A673 (cell line): ENCODE measurements around the gene MCAM.

Experiments
- EZH2 ChIP-seq: fragments of 200-600 bp; sonication (generic); IDR thresholded peaks from 2 replicates; pipeline ENCODE4 v1.6.1; 2017; ENCODE audit warnings: borderline replicate concordance, low read depth, mild to moderate bottlenecking, mixed read lengths, antibody characterized with exemption, low read length; ENCODE audit not compliant: poor library complexity, severe bottlenecking
- TF ChIP-seq, protein P1 (sequence below): fragments of 300-800, 200-600 bp; sonication (generic); conservative IDR thresholded peaks from 2 replicates; pipeline ENCODE4 v1.5.1; 2017; ENCODE audit warnings: low read depth, mild to moderate bottlenecking, antibody characterized with exemption, low read length, moderate library complexity, mixed read lengths

DNA sequence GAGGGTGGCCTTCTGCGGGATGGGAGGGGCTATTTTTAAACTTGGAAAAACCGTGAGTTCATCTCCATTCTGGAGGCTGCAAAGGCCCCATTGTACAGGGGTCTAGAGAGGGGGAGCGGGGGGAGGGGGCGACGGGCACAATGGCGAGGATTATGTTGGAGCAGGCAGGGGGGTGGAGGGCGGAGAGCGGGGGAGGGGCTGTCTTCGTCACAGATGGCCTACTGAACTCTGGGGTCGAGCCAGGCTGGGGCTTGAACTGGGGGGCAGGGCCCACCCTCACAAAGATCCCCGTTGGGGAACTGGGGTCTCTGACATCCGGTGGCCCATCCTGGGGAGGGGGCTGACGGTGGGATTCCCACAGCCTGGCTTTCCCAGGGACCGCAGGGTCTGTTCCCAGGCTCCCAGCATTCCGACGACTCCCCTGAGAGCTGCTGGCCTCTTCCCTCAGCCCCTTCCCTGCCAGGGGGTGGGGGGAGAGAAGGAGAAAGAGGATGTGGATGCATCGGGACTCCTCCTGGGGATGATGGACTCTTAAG is 3.4 kb upstream of the MCAM start:
- TF ChIP-seq, protein P1, sequence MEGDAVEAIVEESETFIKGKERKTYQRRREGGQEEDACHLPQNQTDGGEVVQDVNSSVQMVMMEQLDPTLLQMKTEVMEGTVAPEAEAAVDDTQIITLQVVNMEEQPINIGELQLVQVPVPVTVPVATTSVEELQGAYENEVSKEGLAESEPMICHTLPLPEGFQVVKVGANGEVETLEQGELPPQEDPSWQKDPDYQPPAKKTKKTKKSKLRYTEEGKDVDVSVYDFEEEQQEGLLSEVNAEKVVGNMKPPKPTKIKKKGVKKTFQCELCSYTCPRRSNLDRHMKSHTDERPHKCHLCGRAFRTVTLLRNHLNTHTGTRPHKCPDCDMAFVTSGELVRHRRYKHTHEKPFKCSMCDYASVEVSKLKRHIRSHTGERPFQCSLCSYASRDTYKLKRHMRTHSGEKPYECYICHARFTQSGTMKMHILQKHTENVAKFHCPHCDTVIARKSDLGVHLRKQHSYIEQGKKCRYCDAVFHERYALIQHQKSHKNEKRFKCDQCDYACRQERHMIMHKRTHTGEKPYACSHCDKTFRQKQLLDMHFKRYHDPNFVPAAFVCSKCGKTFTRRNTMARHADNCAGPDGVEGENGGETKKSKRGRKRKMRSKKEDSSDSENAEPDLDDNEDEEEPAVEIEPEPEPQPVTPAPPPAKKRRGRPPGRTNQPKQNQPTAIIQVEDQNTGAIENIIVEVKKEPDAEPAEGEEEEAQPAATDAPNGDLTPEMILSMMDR = no peak
- no peak for TF ChIP-seq EZH2
